B cell (primary cell): ENCODE measurements around the gene ADAMTS2. TPM values are rescaled to one million over a fixed set of nuclear protein-coding genes. Genes with fewer than 3 reads are reported as not detected.

Experiments
- ATAC-seq: fragments of 200-7000 bp; cut with Tn5 transposase; one replicate; pipeline ENCODE4 v1.10.0; 2021; ENCODE audit warnings: low read depth, mild to moderate bottlenecking, moderate number of reproducible peaks, moderate library complexity
- CTCF ChIA-PET: fragments of 350-600 bp; sonication (Branson Sonifier 250); formaldehyde crosslinking; loops from one replicate; lab custom pipeline; 2021; ENCODE audit warnings: antibody characterized with exemption, inconsistent platforms; lab: Charles Lee
- POLR2A ChIA-PET: fragments of 350-600 bp; sonication (Branson Sonifier 250); formaldehyde crosslinking; loops from one replicate; lab custom pipeline; 2021; ENCODE audit warnings: antibody characterized with exemption; lab: Charles Lee
- DNase-seq: peaks from one replicate; pipeline ENCODE4 v3.0.0; 2013
- H2AFZ ChIP-seq: 2 replicates; pipeline ENCODE4 v1.6.1; 2012; ENCODE audit warnings: mild to moderate bottlenecking, low read depth, low read length; ENCODE audit not compliant: insufficient read depth, poor library complexity, severe bottlenecking
- H3K27ac ChIP-seq, 2 donors: 1 replicate in 1 of 2; 2 replicates in 1 of 2; pipeline ENCODE4 v1.5.1; 2012 to 2013; ENCODE audit warnings: low read length in 2 of 2, mild to moderate bottlenecking in 2 of 2, moderate library complexity in 1 of 2
- H3K27me3 ChIP-seq, 4 experiments: fragments of 200-600 bp in 1 of 4; sonication (generic) in 1 of 4; replicated peaks in 1 of 4; 1 replicate in 2 of 4; 2 replicates in 2 of 4; pipeline versions ENCODE4 v1.6.1 to v1.7.0; 2013 to 2016; ENCODE audit warnings: low read length in 3 of 4, mild to moderate bottlenecking in 2 of 4, mixed read lengths in 1 of 4, moderate library complexity in 1 of 4; ENCODE audit not compliant: insufficient read depth in 4 of 4, control insufficient read depth in 3 of 4; ENCODE audit errors: control extremely low read depth in 1 of 4
- H3K36me3 ChIP-seq, 2 experiments: replicated peaks in 1 of 2; 1 replicate in 1 of 2; 2 replicates in 1 of 2; pipeline versions ENCODE4 v1.6.1 to v1.7.1; 2013; ENCODE audit warnings: low read length in 1 of 2; ENCODE audit not compliant: insufficient read depth in 2 of 2, control insufficient read depth in 1 of 2; ENCODE audit errors: control extremely low read depth in 1 of 2, extremely low read depth in 1 of 2
- H3K4me1 ChIP-seq, 2 donors: fragments of 200-600 bp in 1 of 2; sonication (generic) in 1 of 2; 1 replicate in 1 of 2; 2 replicates in 1 of 2; pipeline versions ENCODE4 v1.5.1 to v1.6.1; 2013 to 2017; ENCODE audit warnings: low read length in 2 of 2; ENCODE audit not compliant: control insufficient read depth in 2 of 2, insufficient read depth in 2 of 2
- H3K4me2 ChIP-seq: replicated peaks from 2 replicates; pipeline ENCODE3; 2012; ENCODE audit warnings: mild to moderate bottlenecking, low read depth, low read length; ENCODE audit not compliant: poor library complexity, severe bottlenecking
- H3K4me3 ChIP-seq, 5 experiments: fragments of 200-600 bp in 1 of 5; sonication (generic) in 1 of 5; 1 replicate in 3 of 5; 2 replicates in 2 of 5; pipeline versions ENCODE4 v1.5.1 to v1.7.0; 2011 to 2016; ENCODE audit warnings: low read length in 4 of 5, mild to moderate bottlenecking in 4 of 5, low read depth in 2 of 5, control low read depth in 1 of 5, moderate library complexity in 1 of 5; ENCODE audit not compliant: insufficient read depth in 1 of 5; ENCODE audit errors: control extremely low read depth in 1 of 5, extremely low read depth in 1 of 5
- H3K79me2 ChIP-seq: fragments of 200-600 bp; sonication (generic); one replicate; pipeline ENCODE4 v1.6.0; 2016; ENCODE audit warnings: low read length; ENCODE audit not compliant: control insufficient read depth, insufficient read depth
- H3K9ac ChIP-seq: fragments of 200-600 bp; sonication (generic); 2 replicates; pipeline ENCODE4 v1.6.1; 2017; ENCODE audit warnings: mild to moderate bottlenecking, low read length, moderate library complexity
- H3K9me3 ChIP-seq, 3 donors: one replicate each; pipeline versions ENCODE4 v1.6.1 to v1.7.1; 2013; ENCODE audit warnings: low read length in 2 of 3; ENCODE audit not compliant: control insufficient read depth in 2 of 3, insufficient read depth in 1 of 3; ENCODE audit errors: control extremely low read depth in 1 of 3
- H4K20me1 ChIP-seq: 2 replicates; pipeline ENCODE4 v1.6.0; 2012; ENCODE audit warnings: mild to moderate bottlenecking, low read length; ENCODE audit not compliant: insufficient read depth, control insufficient read depth, poor library complexity, severe bottlenecking
- H3K27ac Mint-ChIP-seq: one replicate; pipeline ENCODE4 v1.8.0; 2021; ENCODE audit warnings: mixed read lengths
- H3K27me3 Mint-ChIP-seq: one replicate; pipeline ENCODE4 v1.8.0; 2021; ENCODE audit warnings: mixed read lengths
- H3K4me1 Mint-ChIP-seq: one replicate; pipeline ENCODE4 v1.8.0; 2021; ENCODE audit warnings: mixed read lengths
- H3K4me3 Mint-ChIP-seq: one replicate; pipeline ENCODE4 v1.8.0; 2021; ENCODE audit warnings: mixed read lengths
- H3K9me3 Mint-ChIP-seq: one replicate; pipeline ENCODE4 v1.8.0; 2022; ENCODE audit warnings: mixed read lengths; ENCODE audit not compliant: insufficient read depth
- EZH2 ChIP-seq: IDR thresholded peaks from 2 replicates; pipeline ENCODE4 v1.6.1; 2012; ENCODE audit warnings: borderline replicate concordance, low read depth, mild to moderate bottlenecking, moderate library complexity, low read length; ENCODE audit not compliant: insufficient read depth, poor library complexity, severe bottlenecking
- WGBS: methylation state at CpG from one replicate; pipeline ENCODE4 v1.1.5; 2013; ENCODE audit warnings: missing lambda C conversion rate; ENCODE audit not compliant: insufficient coverage; 5-methylcytosine and 5-hydroxymethylcytosine counted together
- intact Hi-C: fragments of 100-400 bp; cut with micrococcal nuclease; formaldehyde crosslinking; loops from one replicate; pipeline ENCODE4 v1.10.0; 2022
- polyA plus RNA-seq: library from polyadenylated mRNA; depleted of rRNA; stranded (reverse); fragments of >200 nt; gene quantifications from 2 replicates; pipeline ENCODE4 v1.2.3, GENCODE V29; 2012
- total RNA-seq, 2 donors: library from RNA; stranded (reverse); fragments of 120-200 nt in 1 of 2; gene quantifications; 1 replicate in 1 of 2; 2 replicates in 1 of 2; pipeline versions ENCODE4 v1.2.3 to v1.2.4, GENCODE V29; 2013 to 2022
- TF ChIP-seq, protein P1 (sequence below): fragments of 200-600 bp; IDR thresholded peaks from one replicate; pipeline ENCODE4 v1.8.0; 2022; ENCODE audit warnings: antibody characterized with exemption, mild to moderate bottlenecking

Gene ADAMTS2
- total and polyA plus RNA-seq, 2 donors (not counting 1 experiment from before 2014, with no cell fraction given), result not detected

DNA sequence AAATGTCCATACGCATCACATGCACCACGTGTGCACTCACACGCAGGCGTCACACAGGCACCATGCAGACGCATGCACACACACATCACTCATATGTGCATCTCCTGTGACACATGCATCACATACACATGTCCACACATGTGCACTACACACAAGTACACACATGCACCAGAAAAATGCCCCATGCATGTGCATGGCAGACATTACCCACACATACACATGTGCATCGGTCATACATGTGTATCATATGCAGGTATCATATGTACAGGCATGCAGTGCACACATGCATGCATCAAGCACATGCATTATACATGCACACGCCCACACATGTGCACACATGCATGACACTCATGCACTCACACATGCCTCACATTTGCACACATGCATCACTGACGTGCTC lies 26.1 kb downstream of the ADAMTS2 start:
- Histone ChIP-seq H4K20me1 (no peaks in the 10 kb centered on the region), H3K4me1 (no peaks in the 10 kb centered on the region), H3K4me3 (no peak overlapping the region), H3K36me3 (no peaks in the 10 kb centered on the region), H3K9me3 (peaks cover 0 to 6% (median 0%) of the 10 kb centered on the region in 3 donors), H3K4me2 (no peak overlapping the region), H3K9ac (no peak overlapping the region), H2AFZ (no peak overlapping the region), H3K27me3 (no peaks in the 10 kb centered on the region), H3K27ac (no peak overlapping the region), H3K79me2 (no peaks in the 10 kb centered on the region)
- H3K27me3 Mint-ChIP-seq, result no peaks in the 10 kb centered on the region
- no peak for TF ChIP-seq EZH2
- TF ChIP-seq, protein P1, sequence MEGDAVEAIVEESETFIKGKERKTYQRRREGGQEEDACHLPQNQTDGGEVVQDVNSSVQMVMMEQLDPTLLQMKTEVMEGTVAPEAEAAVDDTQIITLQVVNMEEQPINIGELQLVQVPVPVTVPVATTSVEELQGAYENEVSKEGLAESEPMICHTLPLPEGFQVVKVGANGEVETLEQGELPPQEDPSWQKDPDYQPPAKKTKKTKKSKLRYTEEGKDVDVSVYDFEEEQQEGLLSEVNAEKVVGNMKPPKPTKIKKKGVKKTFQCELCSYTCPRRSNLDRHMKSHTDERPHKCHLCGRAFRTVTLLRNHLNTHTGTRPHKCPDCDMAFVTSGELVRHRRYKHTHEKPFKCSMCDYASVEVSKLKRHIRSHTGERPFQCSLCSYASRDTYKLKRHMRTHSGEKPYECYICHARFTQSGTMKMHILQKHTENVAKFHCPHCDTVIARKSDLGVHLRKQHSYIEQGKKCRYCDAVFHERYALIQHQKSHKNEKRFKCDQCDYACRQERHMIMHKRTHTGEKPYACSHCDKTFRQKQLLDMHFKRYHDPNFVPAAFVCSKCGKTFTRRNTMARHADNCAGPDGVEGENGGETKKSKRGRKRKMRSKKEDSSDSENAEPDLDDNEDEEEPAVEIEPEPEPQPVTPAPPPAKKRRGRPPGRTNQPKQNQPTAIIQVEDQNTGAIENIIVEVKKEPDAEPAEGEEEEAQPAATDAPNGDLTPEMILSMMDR, result no peak
- ChIA-PET POLR2A (no interaction called here), CTCF (no interaction called here)
- 95% methylated on average over 8 of the region's 8 CpGs for WGBS
- intact Hi-C loops, result no loop called here
- no peak overlapping the region for H3K4me3 Mint-ChIP-seq
- H3K4me1 Mint-ChIP-seq, result no peaks in the 10 kb centered on the region
- H3K27ac Mint-ChIP-seq, result no peak overlapping the region
- no peaks in the 10 kb centered on the region for H3K9me3 Mint-ChIP-seq
- no peak for DNase-seq
- no peak for ATAC-seq

DNA sequence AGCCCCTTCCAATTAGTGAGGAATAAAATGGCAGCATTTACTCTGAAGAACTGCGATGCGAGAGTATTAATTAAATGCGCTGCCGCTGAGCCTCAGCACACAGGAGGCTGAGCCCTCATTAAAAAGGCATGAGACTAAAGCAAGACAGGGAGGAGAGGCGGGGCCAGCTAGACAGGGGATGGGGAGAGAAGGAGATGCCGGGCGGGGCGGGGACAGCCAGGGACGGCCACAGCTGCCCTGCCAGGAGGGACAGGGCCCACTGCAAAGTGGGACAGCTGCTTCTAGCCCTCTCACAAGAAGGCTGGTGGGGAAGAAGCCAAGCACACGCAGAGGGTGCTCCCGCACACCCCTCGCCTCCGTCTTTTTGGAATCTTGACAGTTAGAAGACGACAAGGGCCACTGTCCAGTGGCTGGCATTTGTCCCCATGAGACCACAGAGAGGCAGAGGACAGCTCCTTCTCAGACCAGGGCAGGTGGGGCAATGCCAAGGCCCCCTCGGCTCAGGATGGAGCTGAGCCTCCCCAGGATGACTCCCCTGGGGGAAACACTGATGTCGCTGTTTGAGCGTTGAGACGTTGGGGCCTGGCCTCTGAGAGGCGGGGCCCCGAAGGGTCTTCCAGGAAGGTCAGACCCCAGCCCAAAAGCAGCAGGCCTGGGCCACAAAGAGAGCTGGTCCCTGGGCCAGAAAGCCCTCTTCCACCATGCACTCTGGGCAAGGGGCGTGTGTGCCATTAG lies 26.9 kb downstream of the ADAMTS2 start:
- ChIA-PET POLR2A (no interaction called here), CTCF (no interaction called here)
- H3K79me2 ChIP-seq, result no peaks in the 10 kb centered on the region
- H3K9me3 ChIP-seq, result peaks cover 0 to 9% (median 0%) of the 10 kb centered on the region in 3 donors
- H3K27ac Mint-ChIP-seq, result no peak overlapping the region
- no peaks in the 10 kb centered on the region for H3K9me3 Mint-ChIP-seq
- no peaks in the 10 kb centered on the region for H4K20me1 ChIP-seq
- no peak overlapping the region for H3K9ac ChIP-seq
- intact Hi-C loops, result no loop called here
- no peak overlapping the region for H3K4me2 ChIP-seq
- TF ChIP-seq EZH2, result no peak
- TF ChIP-seq, protein P1, result no peak
- H3K4me1 Mint-ChIP-seq, result no peaks in the 10 kb centered on the region
- H3K4me3 Mint-ChIP-seq, result no peak overlapping the region
- ATAC-seq (no peak), DNase-seq (no peak)
- no peak overlapping the region for H3K27ac ChIP-seq
- WGBS, result 88% methylated on average over 21 of the region's 21 CpGs
- H3K27me3 Mint-ChIP-seq, result no peaks in the 10 kb centered on the region
- no peaks in the 10 kb centered on the region for H3K4me1 ChIP-seq
- no peak overlapping the region for H2AFZ ChIP-seq
- H3K4me3 ChIP-seq, result no peak overlapping the region
- H3K27me3 ChIP-seq, result no peaks in the 10 kb centered on the region
- H3K36me3 ChIP-seq, result no peaks in the 10 kb centered on the region
